ENCODE measurements around the gene PLEKHS1. TPM values are rescaled to one million over a fixed set of nuclear protein-coding genes. Genes with fewer than 3 reads are reported as not detected.
"Not testable (repeated sequence)": the region's sequence is repeated elsewhere in the genome, so short reads cannot be mapped to it uniquely, and the experiment has no call there.

Gene PLEKHS1
- total and polyA plus RNA-seq, 5 donors from 2014 or later, result 0.12 TPM; not detected in 4

GRCh38 chr10:113756940-113757543, 5.6 kb downstream of the PLEKHS1 start:
- Mint-ChIP-seq H3K4me1 (no peaks in the 10 kb centered on the region), H3K27me3 (peaks cover 48% of the 10 kb centered on the region), H3K4me3 (no peak overlapping the region), H3K36me3 (no peaks in the 10 kb centered on the region), H3K27ac (no peak overlapping the region), H3K9me3 (peaks cover 0 to 2% (median 0%) of the 10 kb centered on the region in 7 donors)
- H3K27ac ChIP-seq (ENCODE audit: insufficient read depth, low read length, poor library complexity, severe bottlenecking), result no peak overlapping the region
- no peaks in the 10 kb centered on the region for H3K36me3 ChIP-seq (ENCODE audit: control insufficient read depth, insufficient read depth, low read length)
- ATAC-seq (ENCODE audit: low read depth in 2 of 2) (no peak), DNase-seq (no peak)
- no peak overlapping the region for H3K4me3 ChIP-seq (ENCODE audit: low read depth, low read length)
- no peaks in the 10 kb centered on the region for H3K4me1 ChIP-seq (ENCODE audit: control insufficient read depth, insufficient read depth, low read length, poor library complexity, severe bottlenecking)
- no peaks in the 10 kb centered on the region for H3K9me3 ChIP-seq (ENCODE audit: control insufficient read depth in 2 of 2, low read length in 2 of 2)
- H3K27me3 ChIP-seq (ENCODE audit: control insufficient read depth, insufficient read depth, low read length), result peaks cover 3% of the 10 kb centered on the region

GRCh38 chr10:113762083-113762482, 10.6 kb downstream of the PLEKHS1 start:
- no peak overlapping the region for H3K27ac ChIP-seq (ENCODE audit: insufficient read depth, low read length, poor library complexity, severe bottlenecking)
- ATAC-seq (ENCODE audit: low read depth in 2 of 2) (no peak), DNase-seq (no peak)
- H3K4me3 ChIP-seq (ENCODE audit: low read depth, low read length), result no peak overlapping the region
- peaks cover 0 to 6% of the 10 kb centered on the region in 2 experiments for H3K9me3 ChIP-seq (ENCODE audit: control insufficient read depth in 2 of 2, low read length in 2 of 2)
- peaks cover 1 to 16% (median 5%) of the 10 kb centered on the region in 7 donors for H3K9me3 Mint-ChIP-seq
- H3K4me1 Mint-ChIP-seq, result no peaks in the 10 kb centered on the region
- no peaks in the 10 kb centered on the region for H3K4me1 ChIP-seq (ENCODE audit: control insufficient read depth, insufficient read depth, low read length, poor library complexity, severe bottlenecking)
- peaks cover 52% of the 10 kb centered on the region for H3K27me3 Mint-ChIP-seq
- no peak overlapping the region for H3K4me3 Mint-ChIP-seq
- no peak overlapping the region for H3K27ac Mint-ChIP-seq
- H3K27me3 ChIP-seq (ENCODE audit: control insufficient read depth, insufficient read depth, low read length), result peaks cover 6% of the 10 kb centered on the region
- H3K36me3 Mint-ChIP-seq, result no peaks in the 10 kb centered on the region
- H3K36me3 ChIP-seq (ENCODE audit: control insufficient read depth, insufficient read depth, low read length), result no peaks in the 10 kb centered on the region

- H3K4me3 Mint-ChIP-seq, result no peak overlapping the region
- no peak for DNase-seq
- Histone ChIP-seq H3K27me3 (ENCODE audit: control insufficient read depth, insufficient read depth, low read length) (peaks cover 11% of the 10 kb centered on the region), H3K9me3 (ENCODE audit: control insufficient read depth in 2 of 2, low read length in 2 of 2) (peaks cover 0 to 6% of the 10 kb centered on the region in 2 experiments), H3K4me1 (ENCODE audit: control insufficient read depth, insufficient read depth, low read length, poor library complexity, severe bottlenecking) (no peaks in the 10 kb centered on the region), H3K36me3 (ENCODE audit: control insufficient read depth, insufficient read depth, low read length) (no peaks in the 10 kb centered on the region), H3K4me3 (ENCODE audit: low read depth, low read length) (no peak overlapping the region), H3K27ac (ENCODE audit: insufficient read depth, low read length, poor library complexity, severe bottlenecking) (no peak overlapping the region)
- H3K27ac Mint-ChIP-seq, result no peak overlapping the region
- peaks cover 59% of the 10 kb centered on the region for H3K27me3 Mint-ChIP-seq
- ATAC-seq (ENCODE audit: low read depth in 2 of 2), result no peak
- no peaks in the 10 kb centered on the region for H3K36me3 Mint-ChIP-seq
- H3K4me1 Mint-ChIP-seq, result no peaks in the 10 kb centered on the region
- peaks cover 1 to 16% (median 5%) of the 10 kb centered on the region in 7 donors for H3K9me3 Mint-ChIP-seq
These were observed 13.1 kb downstream of the PLEKHS1 start for GRCh38 chr10:113764582-113764981.

- Histone ChIP-seq H3K9me3 (ENCODE audit: control insufficient read depth in 2 of 2, low read length in 2 of 2) (peaks cover 0 to 6% of the 10 kb centered on the region in 2 experiments), H3K27me3 (ENCODE audit: control insufficient read depth, insufficient read depth, low read length) (peaks cover 11% of the 10 kb centered on the region), H3K27ac (ENCODE audit: insufficient read depth, low read length, poor library complexity, severe bottlenecking) (no peak overlapping the region), H3K4me3 (ENCODE audit: low read depth, low read length) (no peak overlapping the region), H3K4me1 (ENCODE audit: control insufficient read depth, insufficient read depth, low read length, poor library complexity, severe bottlenecking) (no peaks in the 10 kb centered on the region), H3K36me3 (ENCODE audit: control insufficient read depth, insufficient read depth, low read length) (no peaks in the 10 kb centered on the region)
- Mint-ChIP-seq H3K27ac (peak overlapping the region in 1 of 3 donors; percentile 7), H3K4me1 (no peaks in the 10 kb centered on the region), H3K27me3 (peaks cover 57% of the 10 kb centered on the region), H3K9me3 (peaks cover 1 to 16% (median 5%) of the 10 kb centered on the region in 7 donors), H3K4me3 (no peak overlapping the region), H3K36me3 (no peaks in the 10 kb centered on the region)
- no peak for DNase-seq
- no peak for ATAC-seq (ENCODE audit: low read depth in 2 of 2)
These were observed 14.4 kb downstream of the PLEKHS1 start for GRCh38 chr10:113765910-113766309.

GRCh38 chr10:113767222-113767621, 15.7 kb downstream of the PLEKHS1 start:
- peaks cover 0 to 6% of the 10 kb centered on the region in 2 experiments for H3K9me3 ChIP-seq (ENCODE audit: control insufficient read depth in 2 of 2, low read length in 2 of 2)
- H3K4me1 ChIP-seq (ENCODE audit: control insufficient read depth, insufficient read depth, low read length, poor library complexity, severe bottlenecking), result no peaks in the 10 kb centered on the region
- H3K4me3 ChIP-seq (ENCODE audit: low read depth, low read length), result no peak overlapping the region
- Mint-ChIP-seq H3K36me3 (no peaks in the 10 kb centered on the region), H3K4me3 (no peak overlapping the region), H3K27ac (no peak overlapping the region), H3K4me1 (no peaks in the 10 kb centered on the region), H3K27me3 (peaks cover 61% of the 10 kb centered on the region), H3K9me3 (peaks cover 2 to 16% (median 4%) of the 10 kb centered on the region in 7 donors)
- H3K27me3 ChIP-seq (ENCODE audit: control insufficient read depth, insufficient read depth, low read length), result peaks cover 11% of the 10 kb centered on the region
- H3K27ac ChIP-seq (ENCODE audit: insufficient read depth, low read length, poor library complexity, severe bottlenecking), result no peak overlapping the region
- DNase-seq (no peak), ATAC-seq (ENCODE audit: low read depth in 2 of 2) (no peak)
- H3K36me3 ChIP-seq (ENCODE audit: control insufficient read depth, insufficient read depth, low read length), result no peaks in the 10 kb centered on the region

GRCh38 chr10:113770346-113770745, 18.9 kb downstream of the PLEKHS1 start:
- ATAC-seq (ENCODE audit: low read depth in 2 of 2), result no peak
- H3K4me3 ChIP-seq (ENCODE audit: low read depth, low read length), result no peak overlapping the region
- peaks cover 9% of the 10 kb centered on the region for H3K27me3 ChIP-seq (ENCODE audit: control insufficient read depth, insufficient read depth, low read length)
- H3K36me3 ChIP-seq (ENCODE audit: control insufficient read depth, insufficient read depth, low read length), result no peaks in the 10 kb centered on the region
- H3K9me3 ChIP-seq (ENCODE audit: control insufficient read depth in 2 of 2, low read length in 2 of 2), result no peaks in the 10 kb centered on the region
- Mint-ChIP-seq H3K4me1 (no peaks in the 10 kb centered on the region), H3K9me3 (peaks cover 0 to 1% (median 0%) of the 10 kb centered on the region in 7 donors), H3K27ac (no peak overlapping the region), H3K4me3 (no peak overlapping the region), H3K27me3 (peaks cover 52% of the 10 kb centered on the region), H3K36me3 (no peaks in the 10 kb centered on the region)
- H3K27ac ChIP-seq (ENCODE audit: insufficient read depth, low read length, poor library complexity, severe bottlenecking), result no peak overlapping the region
- no peak for DNase-seq
- H3K4me1 ChIP-seq (ENCODE audit: control insufficient read depth, insufficient read depth, low read length, poor library complexity, severe bottlenecking), result no peaks in the 10 kb centered on the region

GRCh38 chr10:113771131-113771530, 19.6 kb downstream of the PLEKHS1 start:
- H3K4me1 Mint-ChIP-seq; H3K9me3 ChIP-seq (ENCODE audit: control insufficient read depth in 2 of 2, low read length in 2 of 2); H3K27me3 ChIP-seq (ENCODE audit: control insufficient read depth, insufficient read depth, low read length); DNase-seq; H3K27ac ChIP-seq (ENCODE audit: insufficient read depth, low read length, poor library complexity, severe bottlenecking); H3K27ac Mint-ChIP-seq; H3K4me3 ChIP-seq (ENCODE audit: low read depth, low read length); H3K4me1 ChIP-seq (ENCODE audit: control insufficient read depth, insufficient read depth, low read length, poor library complexity, severe bottlenecking); H3K4me3 Mint-ChIP-seq; H3K9me3 Mint-ChIP-seq; H3K36me3 ChIP-seq (ENCODE audit: control insufficient read depth, insufficient read depth, low read length); H3K36me3 Mint-ChIP-seq; ATAC-seq (ENCODE audit: low read depth in 2 of 2): not testable (repeated sequence)
- H3K27me3 Mint-ChIP-seq, result peaks cover 46% of the 10 kb centered on the region

- Mint-ChIP-seq H3K27me3 (peaks cover 15% of the 10 kb centered on the region), H3K27ac (no peak overlapping the region)
- no peaks in the 10 kb centered on the region for H3K4me1 ChIP-seq (ENCODE audit: control insufficient read depth, insufficient read depth, low read length, poor library complexity, severe bottlenecking)
These were observed 24.3 kb downstream of the PLEKHS1 start for GRCh38 chr10:113775686-113776294.

More at GRCh38 chr10:113775686-113776294, 24.3 kb downstream of the PLEKHS1 start:
- Histone ChIP-seq H3K27ac (ENCODE audit: insufficient read depth, low read length, poor library complexity, severe bottlenecking) (no peak overlapping the region), H3K9me3 (ENCODE audit: control insufficient read depth in 2 of 2, low read length in 2 of 2) (no peaks in the 10 kb centered on the region), H3K4me3 (ENCODE audit: low read depth, low read length) (no peak overlapping the region), H3K27me3 (ENCODE audit: control insufficient read depth, insufficient read depth, low read length) (no peaks in the 10 kb centered on the region), H3K36me3 (ENCODE audit: control insufficient read depth, insufficient read depth, low read length) (no peaks in the 10 kb centered on the region)
- no peak for ATAC-seq (ENCODE audit: low read depth in 2 of 2)
- no peaks in the 10 kb centered on the region for H3K36me3 Mint-ChIP-seq
- peaks cover 0 to 1% (median 0%) of the 10 kb centered on the region in 7 donors for H3K9me3 Mint-ChIP-seq
- H3K4me3 Mint-ChIP-seq, result peak overlapping the region in 1 of 4 donors; percentile 16
- H3K4me1 Mint-ChIP-seq, result no peaks in the 10 kb centered on the region
- DNase-seq, result no peak
